Neural cell (in vitro differentiated cells): ENCODE results near the gene MRPL23.

Experiments
- CTCF ChIP-seq: fragments of 450-650 bp; IDR thresholded peaks from 2 replicates; pipeline ENCODE4 v1.5.1; 2014; ENCODE audit warnings: antibody characterized with exemption, mild to moderate bottlenecking, moderate library complexity; ENCODE audit not compliant: poor library complexity, severe bottlenecking
- EZH2 ChIP-seq: fragments of 200-600, 300-800 bp; shearing (Covaris generic), sonication (generic); IDR thresholded peaks from 2 replicates; pipeline ENCODE4 v1.6.1; 2014; ENCODE audit warnings: antibody characterized with exemption, low read length, borderline replicate concordance, mild to moderate bottlenecking; ENCODE audit not compliant: insufficient read depth, poor library complexity, severe bottlenecking
- POLR2AphosphoS5 ChIP-seq: IDR thresholded peaks from 2 replicates; pipeline ENCODE4 v1.6.1; 2012
- RAD21 ChIP-seq: fragments of 450-650 bp; conservative IDR thresholded peaks from 2 replicates; pipeline ENCODE4 v1.6.1; 2014; ENCODE audit warnings: antibody characterized with exemption, mild to moderate bottlenecking, moderate library complexity
- SMC3 ChIP-seq: fragments of 450-650 bp; conservative IDR thresholded peaks from 2 replicates; pipeline ENCODE4 v1.6.1; 2014; ENCODE audit warnings: antibody characterized with exemption, mild to moderate bottlenecking, moderate library complexity; ENCODE audit not compliant: poor library complexity
- TAF1 ChIP-seq: IDR thresholded peaks from 2 replicates; pipeline ENCODE4 v1.6.1; 2012; ENCODE audit warnings: low read depth

GRCh38 chr11:1943977-1944376, 3.2 kb upstream of the MRPL23 start:
- no peak for TF ChIP-seq EZH2
- TF ChIP-seq TAF1: no peak
- TF ChIP-seq CTCF: no peak
- TF ChIP-seq RAD21: no peak
- no peak for TF ChIP-seq POLR2AphosphoS5
- TF ChIP-seq SMC3: no peak
